Testis (tissue), 3 donors: Measurements from ENCODE around the gene SLC49A3. TPM values are rescaled to one million over a fixed set of nuclear protein-coding genes. Genes with fewer than 3 reads are reported as not detected.

Source experiments
- DNase-seq: peaks from one replicate; pipeline ENCODE4 v3.0.0-alpha.2; 2019
- H3K27ac ChIP-seq, 2 donors: fragments of 200-600 bp; sonication (generic); one replicate each; pipeline ENCODE4 v1.5.1; 2019
- H3K27me3 ChIP-seq: fragments of 200-600 bp; sonication (generic); one replicate; pipeline ENCODE4 v1.5.1; 2019
- H3K36me3 ChIP-seq: fragments of 200-600 bp; sonication (generic); one replicate; pipeline ENCODE4 v1.5.1; 2017; ENCODE audit warnings: low read depth; ENCODE audit errors: missing control alignments
- H3K4me1 ChIP-seq: fragments of 200-600 bp; sonication (generic); one replicate; pipeline ENCODE4 v1.5.1; 2019
- H3K4me3 ChIP-seq, 2 donors: fragments of 200-600 bp; sonication (generic); one replicate each; pipeline ENCODE4 v1.5.1; 2017 to 2019
- H3K9me3 ChIP-seq: fragments of 200-600 bp; sonication (generic); one replicate; pipeline ENCODE4 v1.5.1; 2017
- POLR2A ChIP-seq: fragments of 450-650 bp; IDR thresholded peaks from one replicate; pipeline ENCODE4 v1.6.1; 2017; ENCODE audit warnings: antibody characterized with exemption, mild to moderate bottlenecking, moderate library complexity
- WGBS, 2 donors: methylation state at CpG; one replicate each; pipeline ENCODE4 v1.1.5; 2018; 5-methylcytosine and 5-hydroxymethylcytosine counted together
- intact Hi-C: fragments of 100-400 bp; cut with DNase I; formaldehyde crosslinking; loops from one replicate; pipeline ENCODE4 v1.15.1; 2023; ENCODE audit warnings: low total_unique reads
- polyA plus RNA-seq: library from polyadenylated mRNA; stranded (reverse); fragments of 350-450 nt; fragmentation: Illumina TruSeq; extraction: RNeasy Lipid Tissue Mini Kit (QIAGEN cat#74804); gene quantifications from one replicate; pipeline ENCODE4 v1.2.3, GENCODE V29; 2014; ENCODE audit warnings: low read depth, low replicate concordance; ENCODE audit not compliant: insufficient read depth
- total RNA-seq, 2 donors: library from RNA; depleted of rRNA; stranded (reverse); fragments of >200 nt; gene quantifications; one replicate each; pipeline ENCODE4 v1.2.3, GENCODE V29; 2016
- TF ChIP-seq, protein P1 (sequence below), 3 experiments: fragments of 450-650 bp in 2 of 3; fragments of 200-600 bp in 1 of 3; sonication (generic) in 1 of 3; IDR thresholded peaks; one replicate each; pipeline ENCODE4 v1.5.1; 2016 to 2019; ENCODE audit warnings: antibody characterized with exemption in 3 of 3, mild to moderate bottlenecking in 2 of 3, moderate library complexity in 1 of 3

The SLC49A3 gene
- total and polyA plus RNA-seq, 3 donors from 2014 or later = 7.3 to 23.5 (median 10.1) TPM

DNA sequence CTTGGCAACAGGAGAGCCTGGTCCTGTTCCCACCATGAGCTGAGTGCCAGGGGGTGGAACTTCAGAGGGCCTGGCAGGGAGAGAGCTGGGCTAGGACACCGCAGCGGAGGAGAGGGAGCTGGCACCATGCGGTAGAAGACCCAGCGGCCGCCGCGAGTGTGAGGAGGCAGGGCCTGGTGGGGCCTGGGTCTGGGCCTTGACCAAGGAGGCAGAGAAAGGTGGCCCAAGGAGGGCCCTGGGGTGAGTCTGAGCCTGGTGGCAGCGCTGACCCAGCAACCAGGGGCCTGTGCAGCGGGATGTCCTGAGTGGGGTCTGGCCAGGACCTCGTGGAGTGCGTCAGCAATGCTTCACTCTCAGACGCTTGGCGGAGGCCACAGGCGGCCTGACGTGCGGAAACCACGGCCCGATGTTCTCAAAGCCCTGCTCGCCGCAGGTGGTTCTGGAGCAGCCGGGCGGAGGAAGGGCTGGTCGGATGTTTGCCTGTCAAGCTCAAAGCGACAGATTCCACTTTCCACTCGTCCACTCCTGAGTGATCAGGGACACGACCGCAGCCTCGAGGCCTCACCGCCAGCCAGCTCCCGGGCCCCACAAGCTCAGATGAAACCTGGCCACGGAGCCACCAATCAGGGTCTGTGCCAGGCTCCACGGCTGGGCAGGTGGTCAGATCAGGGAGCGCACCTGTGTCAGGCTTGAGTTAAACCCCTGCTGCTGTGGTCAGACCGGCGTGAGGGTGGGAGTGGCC, 35.7 kb downstream of the SLC49A3 start:
- intact Hi-C loops = no loop called here
- WGBS, 2 donors = 89 to 93% methylated on average over 24 to 35 of the region's 35 CpGs
- no peaks in the 10 kb centered on the region for H3K4me1 ChIP-seq
- no peaks in the 10 kb centered on the region for H3K27me3 ChIP-seq
- H3K9me3 ChIP-seq = no peaks in the 10 kb centered on the region
- no peak overlapping the region for H3K27ac ChIP-seq
- no peak overlapping the region for H3K4me3 ChIP-seq
- DNase-seq = no peak
- TF ChIP-seq POLR2A = no peak
- TF ChIP-seq, protein P1, sequence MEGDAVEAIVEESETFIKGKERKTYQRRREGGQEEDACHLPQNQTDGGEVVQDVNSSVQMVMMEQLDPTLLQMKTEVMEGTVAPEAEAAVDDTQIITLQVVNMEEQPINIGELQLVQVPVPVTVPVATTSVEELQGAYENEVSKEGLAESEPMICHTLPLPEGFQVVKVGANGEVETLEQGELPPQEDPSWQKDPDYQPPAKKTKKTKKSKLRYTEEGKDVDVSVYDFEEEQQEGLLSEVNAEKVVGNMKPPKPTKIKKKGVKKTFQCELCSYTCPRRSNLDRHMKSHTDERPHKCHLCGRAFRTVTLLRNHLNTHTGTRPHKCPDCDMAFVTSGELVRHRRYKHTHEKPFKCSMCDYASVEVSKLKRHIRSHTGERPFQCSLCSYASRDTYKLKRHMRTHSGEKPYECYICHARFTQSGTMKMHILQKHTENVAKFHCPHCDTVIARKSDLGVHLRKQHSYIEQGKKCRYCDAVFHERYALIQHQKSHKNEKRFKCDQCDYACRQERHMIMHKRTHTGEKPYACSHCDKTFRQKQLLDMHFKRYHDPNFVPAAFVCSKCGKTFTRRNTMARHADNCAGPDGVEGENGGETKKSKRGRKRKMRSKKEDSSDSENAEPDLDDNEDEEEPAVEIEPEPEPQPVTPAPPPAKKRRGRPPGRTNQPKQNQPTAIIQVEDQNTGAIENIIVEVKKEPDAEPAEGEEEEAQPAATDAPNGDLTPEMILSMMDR (IDR thresholded peaks at IDR 0.05) = no peak
- no peaks in the 10 kb centered on the region for H3K36me3 ChIP-seq

DNA sequence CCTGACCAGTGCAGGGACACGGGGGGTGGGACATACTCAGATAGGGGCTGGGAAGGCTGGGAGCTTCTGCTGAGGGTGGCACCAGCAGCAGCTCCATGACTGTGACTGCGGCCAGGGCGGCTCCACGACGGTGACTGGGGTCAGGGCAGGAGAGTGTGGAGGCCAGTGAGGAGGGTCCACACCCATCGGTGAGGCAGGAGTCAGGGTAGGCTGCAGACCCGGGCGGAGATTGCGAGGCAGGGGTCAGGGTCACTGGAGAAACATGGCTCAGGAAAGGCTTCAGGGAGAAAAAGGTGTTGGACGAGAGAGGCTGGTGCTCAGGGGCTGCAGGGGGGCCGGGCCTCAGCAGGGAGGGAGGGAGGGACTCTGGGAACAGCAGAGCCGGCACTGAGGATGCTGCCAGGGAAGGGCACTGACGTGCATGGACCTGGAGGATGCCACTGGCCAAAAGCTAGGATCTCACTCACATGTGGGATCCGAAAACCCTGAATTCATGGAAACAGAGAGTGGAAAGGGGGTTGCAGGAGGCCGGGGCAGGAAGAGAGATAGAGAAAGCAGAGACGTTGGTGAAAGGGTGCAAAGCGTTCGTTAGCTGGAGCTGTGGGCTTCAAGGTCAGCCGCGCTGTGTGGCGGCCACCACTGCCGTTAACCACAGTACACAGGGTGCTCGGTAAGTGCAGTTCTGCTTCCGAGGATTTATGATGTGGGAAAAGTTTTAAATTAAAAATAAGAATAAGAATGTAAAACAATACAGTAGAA, 36.9 kb downstream of the SLC49A3 start:
- no peaks in the 10 kb centered on the region for H3K4me1 ChIP-seq
- no peaks in the 10 kb centered on the region for H3K36me3 ChIP-seq
- intact Hi-C loops = no loop called here
- no peak for DNase-seq
- H3K9me3 ChIP-seq = no peaks in the 10 kb centered on the region
- H3K4me3 ChIP-seq = no peak overlapping the region
- H3K27ac ChIP-seq = no peak overlapping the region
- no peaks in the 10 kb centered on the region for H3K27me3 ChIP-seq
- no peak for TF ChIP-seq POLR2A
- TF ChIP-seq, protein P1 (IDR thresholded peaks at IDR 0.05) = no peak
- WGBS, 2 donors = 42 to 46% methylated on average over 23 to 24 of the region's 24 CpGs

DNA sequence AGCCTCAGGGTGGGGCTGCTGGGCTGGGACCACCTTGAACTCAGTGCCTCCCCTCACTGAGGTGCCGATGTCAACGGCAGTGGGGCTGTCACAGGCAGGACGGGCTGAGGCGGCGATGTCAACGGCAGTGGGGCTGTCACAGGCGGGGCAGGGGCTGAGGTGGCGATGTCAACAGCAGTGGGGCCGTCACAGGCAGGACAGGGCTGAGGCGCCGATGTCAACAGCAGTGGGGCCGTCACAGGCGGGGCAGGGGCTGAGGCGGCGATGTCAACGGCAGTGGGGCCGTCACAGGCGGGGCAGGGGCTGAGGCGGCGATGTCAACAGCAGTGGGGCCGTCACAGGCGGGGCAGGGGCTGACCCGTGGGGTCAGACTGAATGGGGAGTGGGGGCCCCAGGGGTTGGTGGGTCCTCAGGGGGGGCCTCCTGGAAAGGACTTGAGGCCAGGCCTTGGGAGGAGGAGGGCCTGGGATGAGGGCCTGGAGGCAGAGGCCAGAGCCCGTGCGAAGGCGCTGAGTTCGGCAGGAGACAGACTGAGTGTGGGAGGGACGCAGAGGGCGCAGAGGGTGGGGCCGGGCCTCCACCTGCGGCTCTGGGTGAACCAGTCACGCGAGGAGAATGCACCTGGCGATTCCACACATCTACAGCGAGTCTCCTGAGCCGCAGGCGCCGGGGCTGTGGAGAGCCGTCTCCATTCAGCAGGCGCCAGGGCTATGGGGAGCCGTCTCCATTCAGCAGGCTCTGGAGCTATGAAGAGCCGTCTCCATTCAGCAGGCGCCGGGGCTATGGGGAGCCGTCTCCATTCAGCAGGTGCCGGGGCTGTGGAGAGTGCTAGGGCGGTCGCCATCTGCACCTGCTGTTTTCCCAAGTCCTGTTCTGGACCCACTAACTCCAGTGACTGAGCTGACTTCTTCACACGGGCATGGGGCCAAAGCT, 37.7 kb downstream of the SLC49A3 start:
- WGBS, 2 donors = 48 to 64% methylated on average over 28 to 49 of the region's 49 CpGs
- no peak for TF ChIP-seq POLR2A
- TF ChIP-seq, protein P1 (IDR thresholded peaks at IDR 0.05) = no peak
- no peaks in the 10 kb centered on the region for H3K36me3 ChIP-seq
- H3K4me1 ChIP-seq = no peaks in the 10 kb centered on the region
- no peak overlapping the region for H3K4me3 ChIP-seq
- intact Hi-C loops = no loop called here
- no peaks in the 10 kb centered on the region for H3K9me3 ChIP-seq
- H3K27me3 ChIP-seq = no peaks in the 10 kb centered on the region
- DNase-seq = no peak
- H3K27ac ChIP-seq = no peak overlapping the region

DNA sequence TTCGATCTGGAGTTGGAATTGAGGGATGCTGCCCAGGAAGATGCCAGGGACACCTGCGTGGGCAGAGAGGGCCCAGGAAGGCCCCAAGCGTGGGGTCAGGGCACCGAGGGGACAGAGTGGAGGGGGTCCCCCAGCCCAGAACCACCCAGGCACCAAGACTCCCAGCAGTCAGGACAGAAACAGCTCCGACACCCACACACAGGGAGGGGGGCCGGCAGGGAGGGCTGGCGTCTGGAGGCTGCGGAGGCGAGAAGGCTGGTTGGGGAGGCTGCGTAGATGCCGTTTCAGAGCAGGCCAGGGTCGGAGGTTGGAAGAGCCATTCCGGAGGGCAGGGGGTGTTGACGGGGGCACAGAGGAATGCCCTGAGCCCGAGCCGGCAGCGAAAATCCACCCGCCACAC, 38.5 kb downstream of the SLC49A3 start:
- intact Hi-C loops = no loop called here
- H3K4me3 ChIP-seq = no peak overlapping the region
- 59 to 78% methylated on average over 13 to 18 of the region's 18 CpGs for WGBS, 2 donors
- H3K9me3 ChIP-seq = no peaks in the 10 kb centered on the region
- no peaks in the 10 kb centered on the region for H3K36me3 ChIP-seq
- H3K27ac ChIP-seq = no peak overlapping the region
- H3K27me3 ChIP-seq = no peaks in the 10 kb centered on the region
- no peaks in the 10 kb centered on the region for H3K4me1 ChIP-seq
- DNase-seq = no peak
- TF ChIP-seq POLR2A = no peak
- TF ChIP-seq, protein P1 (IDR thresholded peaks at IDR 0.05) = no peak
